HG03520 (cell line): ENCODE measurements around the gene COL4A6.
"Not testable (repeated sequence)": the region's sequence is repeated elsewhere in the genome, so short reads cannot be mapped to it uniquely, and the experiment has no call there.

ENCODE experiments used
- ATAC-seq: cut with Tn5 transposase; IDR thresholded peaks from one replicate; pipeline ENCODE4 v1.9.1; 2021; ENCODE audit warnings: mild to moderate bottlenecking, moderate library complexity; ENCODE audit not compliant: unreplicated experiment

Gene COL4A6

DNA sequence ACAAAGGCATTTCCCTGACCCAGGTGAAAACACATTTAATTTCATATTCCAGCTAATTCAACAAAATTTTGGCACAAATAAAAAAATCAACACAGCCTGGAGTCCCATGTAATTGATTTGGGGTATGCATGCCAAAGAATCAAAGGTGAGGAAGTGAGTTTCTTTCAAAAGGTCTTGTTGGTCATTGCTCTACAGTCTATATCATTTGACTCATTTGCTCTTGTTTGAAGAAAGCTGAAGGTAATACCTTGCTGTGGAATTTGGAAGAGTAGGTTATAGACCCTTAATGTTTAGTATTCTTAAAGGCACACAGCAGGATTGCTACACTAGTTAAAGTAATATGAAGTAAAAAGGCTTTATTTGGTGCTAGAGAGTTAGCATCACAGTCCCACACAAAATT lies 25.4 kb downstream of the COL4A6 start:
- ATAC-seq: no peak

DNA sequence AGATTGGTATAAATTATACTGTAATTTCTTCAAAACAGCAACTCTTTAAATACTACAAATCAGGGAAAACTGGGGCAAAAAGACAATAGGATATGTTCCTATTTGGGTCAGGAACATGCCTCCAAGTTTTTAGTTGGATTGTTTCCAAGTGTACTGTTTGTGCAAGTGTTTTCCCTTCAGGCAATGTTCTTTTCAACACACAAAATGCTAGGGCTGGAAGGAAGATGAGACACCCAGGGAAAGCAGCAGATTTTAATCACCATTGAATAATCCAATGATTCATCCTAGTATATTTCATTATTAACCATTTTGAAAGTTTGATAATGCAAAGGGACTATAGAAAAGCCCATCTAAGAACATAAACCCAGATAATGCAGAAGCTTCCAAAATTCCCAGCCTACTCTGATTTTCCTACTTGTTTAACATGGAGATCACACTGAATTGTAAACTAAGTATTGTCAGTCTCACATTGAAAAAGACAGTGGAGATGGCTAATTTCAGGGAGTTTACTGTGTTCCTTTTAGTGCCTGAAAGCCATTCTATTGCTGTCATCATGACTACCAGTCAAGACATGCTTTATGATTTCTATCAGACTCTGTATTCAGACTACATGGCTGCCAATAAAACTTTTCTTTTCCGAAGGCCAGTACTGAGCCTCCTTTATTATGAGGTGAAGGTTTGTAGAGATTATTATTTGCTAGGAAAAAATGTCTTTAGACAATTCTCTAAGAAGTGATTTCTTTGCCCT lies 38.6 kb downstream of the COL4A6 start:
- no peak for ATAC-seq

DNA sequence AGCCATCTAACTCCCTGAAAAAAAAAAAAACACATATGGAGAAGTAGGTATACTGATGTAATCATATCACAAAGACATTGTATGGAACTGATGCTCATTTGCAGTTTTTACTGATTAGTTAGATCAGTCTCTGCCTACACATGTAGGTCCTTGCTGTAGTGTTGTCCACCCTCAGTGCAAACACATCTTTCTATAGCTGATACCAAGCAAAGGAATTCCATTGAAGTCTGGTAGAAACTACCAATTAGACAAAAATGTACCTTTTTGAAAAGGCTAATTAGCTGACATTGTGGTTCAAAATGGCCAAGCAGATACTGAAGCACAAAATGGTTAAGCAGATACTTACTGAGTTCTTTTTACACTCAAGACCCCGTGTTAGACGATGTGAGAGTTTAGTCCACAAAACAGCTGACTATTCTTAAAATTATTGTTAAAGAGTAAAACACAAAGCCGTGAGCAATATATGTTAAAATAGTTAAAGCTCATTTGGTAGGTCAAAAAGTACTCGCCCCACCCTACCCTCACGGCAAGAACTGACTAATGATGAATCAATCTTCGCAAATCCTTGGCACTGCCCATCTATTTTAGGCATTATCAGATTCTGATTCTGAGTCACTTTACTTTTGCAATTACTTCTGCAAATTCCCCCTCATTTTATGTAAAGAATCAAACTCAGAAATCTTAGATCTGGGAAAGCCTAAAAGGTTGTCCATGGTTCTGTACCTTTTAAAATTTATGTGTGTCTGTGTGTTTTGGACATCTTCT lies 40.4 kb downstream of the COL4A6 start:
- no peak for ATAC-seq

DNA sequence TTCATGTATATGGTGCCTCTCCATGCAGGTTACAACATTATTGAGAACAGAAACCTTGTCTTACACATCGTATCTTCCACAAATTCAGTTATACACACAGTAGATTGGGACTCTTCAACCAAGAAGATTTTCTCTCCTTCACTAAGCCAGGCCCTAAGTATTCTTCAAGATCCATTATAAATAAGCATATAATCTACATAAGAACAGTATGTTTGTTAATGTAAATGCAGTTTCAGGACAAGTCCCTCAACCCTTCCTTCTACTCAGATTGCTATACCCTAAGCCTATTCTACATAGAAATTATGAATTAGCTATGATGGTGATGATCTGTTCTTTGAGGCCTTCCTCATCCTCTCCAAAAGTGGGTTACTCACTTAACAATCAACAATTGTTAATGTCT lies 41.2 kb downstream of the COL4A6 start:
- ATAC-seq: no peak

DNA sequence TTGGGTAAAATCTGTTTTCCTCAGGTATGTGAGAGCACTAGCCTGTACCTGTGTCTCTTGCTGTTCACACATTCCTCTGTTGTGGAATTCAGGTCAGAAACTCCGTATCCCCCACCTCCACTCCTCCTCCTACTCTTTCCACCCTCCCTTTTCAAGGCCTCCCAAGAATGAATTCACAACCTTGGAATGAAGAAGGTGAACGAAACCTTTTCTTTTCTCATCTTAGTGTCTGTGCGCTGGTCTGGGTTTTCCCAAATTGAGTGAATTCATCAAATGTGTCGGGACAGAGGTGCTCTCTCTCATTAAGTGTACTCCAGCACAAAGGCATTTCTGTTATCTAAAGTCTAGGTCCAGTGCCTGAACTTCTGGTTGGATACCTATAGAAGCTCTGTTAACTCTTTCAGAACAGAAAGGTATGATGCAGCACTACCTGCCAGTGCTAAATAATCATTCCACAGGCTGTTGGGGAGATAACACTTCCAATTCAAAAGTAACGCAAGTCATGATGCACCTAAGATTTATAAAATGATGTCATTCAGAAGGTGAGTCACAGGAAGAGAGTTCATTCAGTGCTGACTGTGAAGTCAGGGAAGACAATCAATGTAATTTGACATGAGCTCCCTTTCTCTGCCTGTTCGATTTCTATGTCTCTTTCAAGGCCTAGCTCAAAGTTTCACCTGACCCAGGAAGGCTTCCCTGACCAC lies 41.9 kb downstream of the COL4A6 start:
- no peak for ATAC-seq

DNA sequence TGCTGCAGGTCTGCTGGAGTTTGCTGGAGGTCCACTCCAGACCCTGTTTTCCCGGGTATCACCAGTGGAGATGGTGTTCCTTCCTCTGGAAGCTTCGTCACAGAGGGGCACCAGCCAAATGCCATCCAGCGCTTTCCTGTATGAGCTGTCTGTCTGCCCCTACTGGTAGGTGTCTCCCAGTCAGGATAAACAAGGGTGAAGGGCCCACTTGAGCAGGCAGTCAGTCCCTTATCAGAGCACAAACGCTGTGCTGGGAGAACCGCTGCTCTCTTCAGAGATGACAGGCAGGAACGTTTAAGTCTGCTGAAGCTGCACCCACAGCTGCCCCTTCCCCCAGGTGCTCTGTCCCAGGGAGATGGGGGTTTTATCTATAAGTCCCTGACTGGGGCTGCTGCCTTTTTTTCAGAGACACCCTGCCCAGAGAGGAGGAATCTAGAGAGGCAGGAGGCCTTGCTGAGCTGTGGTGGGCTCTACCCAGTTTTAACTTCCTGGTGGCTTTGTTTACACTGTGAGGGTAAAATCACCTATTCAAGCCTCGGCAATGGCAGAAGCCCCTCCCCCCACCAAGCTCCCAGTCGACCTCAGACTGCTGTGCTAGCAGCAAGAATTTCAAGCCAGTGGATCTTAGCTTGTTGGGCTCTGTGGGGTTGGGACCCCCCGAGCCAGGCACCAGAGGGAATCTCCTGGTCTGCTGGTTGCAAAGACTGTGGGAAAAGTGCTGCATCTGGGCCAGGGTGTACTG lies 47.1 kb downstream of the COL4A6 start:
- ATAC-seq: not testable (repeated sequence)

DNA sequence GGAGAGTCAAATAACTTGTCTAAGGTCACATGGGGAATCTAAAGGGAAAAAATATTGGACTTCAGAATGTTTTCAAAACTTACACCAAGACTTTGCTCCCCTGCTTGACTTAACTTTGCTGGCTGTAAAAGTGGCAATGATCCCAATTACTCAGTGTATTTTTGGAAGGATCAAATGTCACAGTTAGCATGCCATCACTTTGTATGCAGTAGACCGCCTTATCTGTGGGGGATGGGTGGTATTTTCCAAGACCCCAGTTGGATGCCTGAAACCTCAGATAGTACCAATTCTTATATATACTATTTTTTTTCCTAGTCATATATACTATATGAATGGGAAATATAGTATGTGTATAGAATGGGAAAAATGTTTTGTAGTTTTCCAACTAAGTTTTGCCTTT lies 53.4 kb downstream of the COL4A6 start:
- ATAC-seq: no peak

DNA sequence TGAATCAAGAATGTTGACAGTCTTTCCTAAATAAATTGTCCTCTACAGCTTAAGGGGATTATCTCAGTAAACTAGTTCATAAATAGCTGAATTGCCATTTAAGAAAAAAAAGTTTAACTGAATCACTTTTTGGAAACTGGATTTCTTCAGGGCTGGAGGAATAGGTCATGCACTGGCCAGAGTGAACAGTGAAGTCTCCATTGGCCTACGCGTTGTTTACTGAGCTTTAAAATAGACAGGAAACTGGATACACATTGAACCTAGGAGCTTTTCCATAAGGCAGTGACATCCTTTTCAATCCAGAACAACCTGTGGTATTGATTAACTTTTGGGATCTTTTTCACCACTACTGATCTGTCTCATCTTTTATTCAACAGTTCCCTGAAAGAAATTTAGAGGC lies 58.0 kb downstream of the COL4A6 start:
- ATAC-seq: no peak

DNA sequence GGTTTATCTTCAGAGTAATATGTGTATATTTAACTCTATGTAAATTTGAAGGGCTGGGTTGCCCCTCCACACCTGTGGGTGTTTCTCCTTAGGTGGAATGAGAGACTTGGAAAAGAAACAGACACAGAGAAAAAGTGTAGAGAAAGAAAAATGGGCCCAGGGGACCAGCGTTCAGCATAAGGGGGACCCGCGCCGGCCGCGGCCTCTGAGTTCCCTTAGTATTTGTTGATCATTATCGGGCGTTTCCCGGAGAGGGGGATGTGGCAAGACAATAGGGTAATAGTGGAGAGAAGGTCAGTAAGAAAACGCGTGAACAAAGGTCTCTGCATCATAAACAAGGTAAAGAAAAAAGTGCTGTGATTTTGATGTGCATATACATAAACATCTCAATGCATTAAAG lies 61.4 kb downstream of the COL4A6 start:
- not testable (repeated sequence) for ATAC-seq

DNA sequence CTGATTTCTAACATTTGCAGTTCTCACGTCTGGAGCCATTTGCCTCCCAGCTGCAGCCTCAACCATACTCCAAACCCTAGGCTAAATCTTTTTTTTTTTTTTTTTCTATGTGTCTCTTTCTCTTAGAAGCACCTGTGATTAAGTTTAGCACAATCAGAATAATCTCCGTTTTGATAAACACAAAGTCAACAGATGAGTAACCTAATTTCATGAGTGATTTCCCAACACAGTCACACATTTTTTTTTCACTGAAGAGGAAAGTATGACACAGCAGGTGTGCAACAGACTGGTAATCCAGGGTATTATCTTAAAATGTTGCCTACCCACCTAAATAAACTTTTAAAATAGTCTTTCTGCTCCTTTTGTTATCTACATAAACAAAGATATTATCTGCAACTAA lies 62.6 kb downstream of the COL4A6 start:
- ATAC-seq: not testable (repeated sequence)

DNA sequence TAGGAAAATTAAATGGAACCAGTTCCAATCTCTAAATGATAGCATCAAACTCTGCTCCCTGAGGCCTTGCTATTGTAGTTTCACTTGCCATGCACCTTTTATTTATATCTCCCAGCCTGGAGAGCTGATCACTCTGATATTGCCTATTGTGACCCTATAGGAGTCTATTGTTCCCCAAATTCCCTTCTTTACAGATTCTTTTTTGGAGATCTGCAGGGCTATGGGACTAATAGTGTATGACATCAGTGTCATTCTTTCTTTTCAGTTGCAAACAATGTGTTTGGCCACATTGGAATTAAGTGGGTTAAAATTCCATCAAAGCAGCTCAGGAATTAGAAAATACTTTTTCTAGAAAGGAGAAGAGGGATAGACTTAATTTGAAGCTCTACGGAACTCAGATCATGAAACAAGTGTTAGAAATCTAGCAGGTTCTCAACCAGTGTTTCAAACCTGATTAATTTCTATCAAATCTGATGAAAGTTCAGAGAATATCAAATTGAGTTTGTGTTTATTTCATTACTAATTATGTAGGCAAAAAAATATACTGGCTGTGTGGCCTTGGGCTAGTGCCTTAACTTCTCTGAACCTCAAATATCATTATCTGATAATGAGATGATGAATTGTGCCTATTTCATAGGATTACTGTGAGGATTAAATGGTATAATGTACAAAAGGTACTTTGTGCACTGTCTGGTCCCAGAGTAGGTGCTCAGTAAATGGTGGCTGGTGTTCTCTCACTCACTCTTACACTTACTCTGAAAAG lies 71.4 kb downstream of the COL4A6 start:
- ATAC-seq: no peak

DNA sequence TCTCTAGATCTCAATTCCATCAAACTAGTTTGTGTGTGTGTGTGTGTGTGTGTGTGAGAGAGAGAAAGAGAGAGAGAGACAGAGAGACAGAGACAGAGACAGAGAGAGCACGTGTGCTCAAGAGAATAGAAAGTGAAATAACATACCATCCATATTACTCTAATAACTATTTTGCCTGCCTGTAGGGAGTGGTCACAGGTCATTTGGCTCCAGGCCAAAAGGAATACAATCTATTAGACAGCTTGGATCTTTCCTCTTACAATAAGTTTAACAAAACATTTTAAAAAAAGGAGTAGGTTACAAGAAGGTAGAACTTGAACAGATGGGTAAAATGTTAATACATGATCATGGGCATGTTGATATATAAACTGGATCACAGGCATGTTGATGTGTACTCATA lies 76.2 kb downstream of the COL4A6 start:
- no peak for ATAC-seq

DNA sequence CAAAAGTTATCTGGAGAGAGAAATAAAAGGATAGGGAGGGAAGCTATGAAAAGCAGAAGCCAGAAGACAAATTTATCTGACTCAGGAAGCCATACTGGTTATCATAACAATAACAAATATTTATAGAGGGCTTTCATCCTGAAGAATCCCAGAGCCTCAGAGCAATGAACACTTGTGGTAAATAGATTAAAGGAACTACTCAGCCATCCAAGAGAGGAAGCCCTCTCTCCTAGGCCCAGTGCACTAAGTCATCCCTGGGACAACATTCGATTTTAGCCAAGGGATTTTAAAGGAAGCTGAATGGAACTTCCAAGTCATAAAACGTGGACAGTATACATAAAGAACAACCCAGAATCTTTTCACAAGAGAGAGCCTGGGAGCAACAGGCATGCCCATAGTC lies 76.9 kb downstream of the COL4A6 start:
- ATAC-seq: no peak

DNA sequence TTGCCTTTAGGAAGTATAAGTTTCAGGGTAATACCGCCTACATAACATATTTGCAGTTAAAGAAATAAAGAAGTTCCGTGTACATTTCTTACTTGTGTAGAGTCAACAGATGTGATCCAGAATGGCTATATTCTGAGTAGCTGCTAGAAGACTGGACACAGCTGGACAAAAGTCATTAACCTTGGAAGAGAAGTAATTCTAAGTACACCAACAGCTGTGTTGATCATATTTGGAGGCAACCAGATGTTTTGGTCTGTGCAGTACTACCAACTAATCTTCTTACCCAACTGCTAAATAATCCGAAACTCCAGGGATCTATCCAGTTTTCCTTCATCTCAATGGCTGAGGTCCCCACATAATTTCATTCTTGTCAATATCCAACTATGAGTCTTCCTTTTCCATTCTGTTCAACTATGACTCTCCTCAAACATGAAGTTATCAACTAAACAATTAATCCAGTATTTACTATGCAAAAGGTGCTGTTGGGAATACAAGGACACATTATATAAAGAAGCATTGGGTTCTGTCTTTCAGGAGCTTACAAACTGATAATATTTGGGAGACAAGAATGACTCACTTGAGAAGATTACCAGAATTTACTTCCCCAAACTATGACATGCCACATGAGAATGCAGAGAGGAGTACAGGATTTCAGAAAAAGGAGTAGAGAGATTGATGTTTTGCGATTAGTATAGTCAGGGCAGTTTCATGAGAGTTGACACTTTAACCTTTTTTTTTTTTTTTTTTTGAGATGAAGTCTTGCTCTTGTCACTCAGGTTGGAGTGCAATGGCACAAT lies 78.2 kb downstream of the COL4A6 start:
- no peak for ATAC-seq

DNA sequence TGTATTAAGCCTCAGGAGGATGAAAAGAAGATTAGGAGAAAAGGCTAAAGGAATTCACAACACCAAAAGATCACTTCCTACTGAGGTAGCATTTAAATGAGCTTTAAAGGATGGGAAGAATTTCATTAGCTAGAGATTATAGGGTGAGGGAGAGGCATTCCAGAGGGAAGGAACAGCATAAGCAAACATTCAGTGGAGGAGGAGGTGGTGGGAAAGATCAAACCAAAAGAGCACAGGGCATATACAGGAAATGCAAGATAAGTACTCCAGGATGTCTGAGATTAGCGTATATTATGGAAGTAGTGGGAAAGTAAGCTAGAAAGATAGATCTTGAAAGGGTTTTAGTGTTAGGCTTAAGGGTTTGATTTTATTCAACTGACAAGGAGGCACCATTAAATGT lies 84.8 kb downstream of the COL4A6 start:
- no peak for ATAC-seq

DNA sequence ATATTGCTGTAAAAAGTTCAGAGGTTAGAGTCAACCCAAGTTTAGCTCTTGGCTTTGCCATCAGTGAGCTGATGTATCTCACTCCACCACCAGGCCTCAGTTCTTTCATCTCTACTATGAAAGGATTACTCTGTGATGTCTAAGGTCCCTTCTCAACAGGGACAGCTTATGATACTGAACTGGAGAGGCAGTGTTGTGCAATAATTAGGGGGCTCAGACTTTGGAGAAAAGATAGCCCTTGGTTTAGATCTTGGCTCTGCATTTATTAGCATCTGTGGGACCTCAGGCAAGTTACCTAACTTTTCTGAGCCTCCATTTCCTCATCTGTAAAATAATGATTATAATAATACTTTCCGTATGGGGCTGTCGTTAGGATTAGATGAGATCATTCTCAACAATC lies 89.0 kb downstream of the COL4A6 start:
- no peak for ATAC-seq

DNA sequence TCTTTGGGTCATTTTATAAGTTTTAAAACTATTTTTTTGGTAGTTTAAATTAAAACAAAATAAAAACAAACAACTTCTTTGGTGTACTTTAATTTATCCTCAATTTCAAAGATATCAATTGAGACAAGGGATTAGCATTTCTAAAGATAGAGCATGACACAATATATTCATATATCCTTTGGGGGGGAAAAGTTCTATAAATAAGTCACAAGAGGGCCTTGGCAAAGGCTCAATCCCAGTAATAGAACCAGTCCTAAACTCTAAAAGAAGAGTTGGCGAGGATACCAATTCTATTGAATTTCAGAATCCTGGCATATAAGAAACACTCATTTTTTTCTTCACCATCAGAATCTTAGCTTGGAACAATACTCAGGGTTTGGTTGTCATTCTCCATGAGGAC lies 89.7 kb downstream of the COL4A6 start:
- ATAC-seq: no peak

DNA sequence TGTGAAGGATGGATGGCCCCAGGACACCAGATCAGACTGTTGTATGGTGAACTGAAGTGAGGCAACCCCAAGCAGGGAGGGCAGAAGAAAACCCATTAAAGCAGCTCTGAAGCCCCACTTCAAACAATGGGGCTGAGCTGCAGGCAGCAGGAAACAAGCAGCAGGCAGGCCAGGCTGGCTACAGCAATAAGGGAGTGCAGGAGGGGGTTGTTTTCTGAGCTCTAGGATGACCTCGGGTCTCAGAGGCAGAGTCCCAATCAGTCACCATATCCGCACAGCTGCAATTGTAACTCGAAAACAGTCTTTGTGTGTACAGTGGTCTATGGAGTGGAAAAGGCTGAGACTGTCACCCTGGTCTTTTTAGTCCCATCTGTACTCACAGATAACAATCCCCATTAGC lies 90.4 kb downstream of the COL4A6 start:
- ATAC-seq: no peak

DNA sequence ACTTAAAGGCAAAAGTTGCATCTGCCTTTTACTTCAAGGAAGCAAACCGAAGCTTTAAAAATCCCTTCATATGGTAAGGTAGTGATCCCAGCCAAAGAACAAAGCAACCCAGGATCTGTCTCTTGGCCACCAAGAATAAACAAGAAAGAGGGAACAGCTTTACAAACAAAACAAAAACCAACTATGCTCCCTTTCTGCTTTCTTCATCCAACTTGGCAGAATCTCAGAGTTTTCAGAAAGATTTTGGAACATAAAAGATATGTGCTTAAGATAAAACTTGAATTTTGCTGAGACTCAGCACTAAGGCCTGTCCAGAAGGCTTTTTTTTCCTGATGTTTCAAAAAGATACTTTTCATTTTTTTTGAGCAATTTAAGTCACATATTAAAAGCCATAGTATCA lies 94.0 kb downstream of the COL4A6 start:
- no peak for ATAC-seq

DNA sequence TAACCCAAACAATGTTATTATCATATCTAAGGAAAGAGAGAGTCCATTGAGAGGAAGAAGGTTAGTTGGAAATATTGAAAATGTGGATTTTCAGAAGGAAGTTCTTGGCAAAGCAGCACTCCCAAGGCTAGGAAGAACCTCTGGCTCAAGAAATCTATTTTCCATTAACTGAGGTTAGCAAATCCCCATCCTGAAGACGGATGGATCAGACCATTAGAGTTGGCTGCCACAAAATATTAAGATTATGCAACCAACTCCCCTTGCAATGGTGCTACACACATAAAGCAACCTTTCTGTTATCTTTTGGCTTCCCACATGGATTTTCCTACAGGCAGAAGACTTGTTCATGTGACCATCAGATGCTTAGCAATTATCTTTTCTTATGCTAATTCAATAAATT lies 96.3 kb downstream of the COL4A6 start:
- ATAC-seq: no peak
